ENCODE results near the gene PPP2R1B. TPM values are rescaled to one million over a fixed set of nuclear protein-coding genes. Genes with fewer than 3 reads are reported as not detected.
A peak's percentile ranks its signal among the peaks of the same experiment; 100 is the strongest.

The PPP2R1B gene
- total and polyA plus RNA-seq, 12 donors: 5.8 to 16.8 (median 10.7) TPM

- Histone ChIP-seq H3K4me3 (no peak overlapping the region), H3K9me3 (no peaks in the 10 kb centered on the region), H3K4me1 (peaks cover 0 to 23% (median 6%) of the 10 kb centered on the region in 9 donors), H3K27me3 (no peaks in the 10 kb centered on the region), H3K36me3 (peaks cover 0 to 92% (median 21%) of the 10 kb centered on the region in 9 donors), H3K27ac (no peak overlapping the region)
- DNase-seq (no peak), ATAC-seq (no peak)
- no peak for TF ChIP-seq CTCF (IDR thresholded peaks at IDR 0.05)
- WGBS, 2 donors: 98% methylated on average over 4 of the region's 4 CpGs
- intact Hi-C loops (cut with DNase I): loop anchor here in 1 of 10 donors (10.0 kb wide), 1 partner anchor 60 kb away; no protein-coding TSS in a partner anchor
These were observed 51.7 kb downstream of the PPP2R1B start for GRCh38 chr11:111714522-111714921.

GRCh38 chr11:111707691-111708067 is 58.5 kb downstream of the PPP2R1B start:
- ATAC-seq (no peak), DNase-seq (no peak)
- peaks cover 0 to 98% (median 26%) of the 10 kb centered on the region in 9 donors for H3K36me3 ChIP-seq
- WGBS, 2 donors: 93 to 97% methylated on average over 5 of the region's 5 CpGs
- intact Hi-C loops (cut with DNase I): loop anchor here in 2 of 10 donors (10.0 kb wide), 1 partner anchor 103 kb away; the partner anchor contains the start of gene SIK2 (in 2 of the 2)
- peak overlapping the region in 3 of 10 donors; percentile 2 to 67 (median 53) for H3K27ac ChIP-seq
- H3K27me3 ChIP-seq: no peaks in the 10 kb centered on the region
- no peak overlapping the region for H3K4me3 ChIP-seq
- peaks cover 0 to 25% (median 11%) of the 10 kb centered on the region in 9 donors for H3K4me1 ChIP-seq
- no peaks in the 10 kb centered on the region for H3K9me3 ChIP-seq
- no peak for TF ChIP-seq CTCF (IDR thresholded peaks at IDR 0.05)

- H3K4me3 ChIP-seq: no peak overlapping the region
These were observed 59.0 kb downstream of the PPP2R1B start for GRCh38 chr11:111707039-111707690.

GRCh38 chr11:111703576-111703975 is 62.6 kb downstream of the PPP2R1B start:
- H3K4me3 ChIP-seq: no peak overlapping the region
- DNase-seq (no peak), ATAC-seq (no peak)
- 71% methylated on average over 1 of the region's 1 CpG for WGBS, 2 donors
- H3K36me3 ChIP-seq: peaks cover 0 to 81% (median 19%) of the 10 kb centered on the region in 9 donors
- intact Hi-C loops (cut with DNase I): loop anchor here in 2 of 10 donors (10.0 kb wide), 1 partner anchor 99 kb away; the partner anchor contains the start of gene SIK2 (in 2 of the 2)
- no peak overlapping the region for H3K27ac ChIP-seq
- no peaks in the 10 kb centered on the region for H3K27me3 ChIP-seq
- H3K9me3 ChIP-seq: no peaks in the 10 kb centered on the region
- H3K4me1 ChIP-seq: peaks cover 0 to 48% (median 16%) of the 10 kb centered on the region in 9 donors
- TF ChIP-seq CTCF (IDR thresholded peaks at IDR 0.05): no peak

More at GRCh38 chr11:111707039-111707690, 59.0 kb downstream of the PPP2R1B start:
- peak; percentile 38 to 61 for DNase-seq
- H3K4me1 ChIP-seq: peaks cover 0 to 30% (median 11%) of the 10 kb centered on the region in 9 donors
- H3K9me3 ChIP-seq: no peaks in the 10 kb centered on the region
- 39 to 51% methylated on average over 9 of the region's 9 CpGs for WGBS, 2 donors
- no peaks in the 10 kb centered on the region for H3K27me3 ChIP-seq
- intact Hi-C loops (cut with DNase I): loop anchor here in 2 of 10 donors (10.0 kb wide), 1 partner anchor 102 kb away; the partner anchor contains the start of gene SIK2 (in 2 of the 2)
- TF ChIP-seq CTCF (IDR thresholded peaks at IDR 0.05): no peak
- peak overlapping the region in 6 of 10 donors; percentile 2 to 67 (median 37) for H3K27ac ChIP-seq
- peak; percentile 29 to 93 (median 86) for ATAC-seq
- peaks cover 0 to 98% (median 23%) of the 10 kb centered on the region in 9 donors for H3K36me3 ChIP-seq
